Measurements from ENCODE around the gene CBFA2T3.

Gene CBFA2T3

GRCh38 chr16:89001117-89002027 is 24.4 kb upstream of the CBFA2T3 start:
- no peak overlapping the region for H3K9ac ChIP-seq (ENCODE audit: insufficient read length)
- no peaks in the 10 kb centered on the region for H3K36me3 ChIP-seq (ENCODE audit: insufficient read depth, low read length)
- no peaks in the 10 kb centered on the region for H3K9me3 ChIP-seq (ENCODE audit: low read depth, low read length)
- no peak overlapping the region for H3K27ac ChIP-seq
- TF ChIP-seq FOXP2 (optimal IDR thresholded peaks at IDR 0.05; ENCODE audit: control extremely low read depth, extremely low read length, insufficient read depth) (no peak), EZH2 (IDR thresholded peaks at IDR 0.05) (no peak), POLR2AphosphoS5 (IDR thresholded peaks at IDR 0.05; ENCODE audit: borderline replicate concordance, low read depth, low read length) (no peak)
- H3K4me3 ChIP-seq, result no peak overlapping the region
- no peak for DNase-seq (ENCODE audit: low read depth, low spot score)

- Histone ChIP-seq H3K27ac (no peak overlapping the region), H3K36me3 (ENCODE audit: insufficient read depth, low read length) (no peaks in the 10 kb centered on the region), H3K4me3 (no peak overlapping the region), H3K9me3 (ENCODE audit: low read depth, low read length) (no peaks in the 10 kb centered on the region), H3K9ac (ENCODE audit: insufficient read length) (no peak overlapping the region)
- no peak for TF ChIP-seq POLR2AphosphoS5 (IDR thresholded peaks at IDR 0.05; ENCODE audit: borderline replicate concordance, low read depth, low read length)
- TF ChIP-seq FOXP2 (optimal IDR thresholded peaks at IDR 0.05; ENCODE audit: control extremely low read depth, extremely low read length, insufficient read depth), result no peak
- no peak for TF ChIP-seq EZH2 (IDR thresholded peaks at IDR 0.05)
- no peak for DNase-seq (ENCODE audit: low read depth, low spot score)
These were observed 23.4 kb upstream of the CBFA2T3 start for GRCh38 chr16:89000207-89000959.

GRCh38 chr16:88999457-89000206 is 22.6 kb upstream of the CBFA2T3 start:
- no peaks in the 10 kb centered on the region for H3K9me3 ChIP-seq (ENCODE audit: low read depth, low read length)
- H3K4me3 ChIP-seq, result no peak overlapping the region
- H3K36me3 ChIP-seq (ENCODE audit: insufficient read depth, low read length), result no peaks in the 10 kb centered on the region
- no peak overlapping the region for H3K27ac ChIP-seq
- no peak for TF ChIP-seq POLR2AphosphoS5 (IDR thresholded peaks at IDR 0.05; ENCODE audit: borderline replicate concordance, low read depth, low read length)
- no peak overlapping the region for H3K9ac ChIP-seq (ENCODE audit: insufficient read length)
- no peak for DNase-seq (ENCODE audit: low read depth, low spot score)

GRCh38 chr16:88995746-88996535 is 18.9 kb upstream of the CBFA2T3 start:
- Histone ChIP-seq H3K9ac (ENCODE audit: insufficient read length) (no peak overlapping the region), H3K9me3 (ENCODE audit: low read depth, low read length) (no peaks in the 10 kb centered on the region), H3K27ac (no peak overlapping the region), H3K4me3 (no peak overlapping the region), H3K36me3 (ENCODE audit: insufficient read depth, low read length) (no peaks in the 10 kb centered on the region)
- TF ChIP-seq FOXP2 (optimal IDR thresholded peaks at IDR 0.05; ENCODE audit: control extremely low read depth, extremely low read length, insufficient read depth), result no peak
- TF ChIP-seq POLR2AphosphoS5 (IDR thresholded peaks at IDR 0.05; ENCODE audit: borderline replicate concordance, low read depth, low read length), result no peak
- TF ChIP-seq EZH2 (IDR thresholded peaks at IDR 0.05), result no peak
- no peak for DNase-seq (ENCODE audit: low read depth, low spot score)

GRCh38 chr16:88995194-88995593 is 18.2 kb upstream of the CBFA2T3 start:
- Histone ChIP-seq H3K9ac (ENCODE audit: insufficient read length) (no peak overlapping the region), H3K27ac (no peak overlapping the region), H3K9me3 (ENCODE audit: low read depth, low read length) (no peaks in the 10 kb centered on the region), H3K36me3 (ENCODE audit: insufficient read depth, low read length) (no peaks in the 10 kb centered on the region), H3K4me3 (no peak overlapping the region)
- TF ChIP-seq POLR2AphosphoS5 (IDR thresholded peaks at IDR 0.05; ENCODE audit: borderline replicate concordance, low read depth, low read length) (no peak), EZH2 (IDR thresholded peaks at IDR 0.05) (no peak), FOXP2 (optimal IDR thresholded peaks at IDR 0.05; ENCODE audit: control extremely low read depth, extremely low read length, insufficient read depth) (no peak)
- DNase-seq (ENCODE audit: low read depth, low spot score), result no peak

GRCh38 chr16:88994695-88995094 is 17.7 kb upstream of the CBFA2T3 start:
- no peak overlapping the region for H3K4me3 ChIP-seq
- H3K9ac ChIP-seq (ENCODE audit: insufficient read length), result no peak overlapping the region
- H3K36me3 ChIP-seq (ENCODE audit: insufficient read depth, low read length), result no peaks in the 10 kb centered on the region
- TF ChIP-seq POLR2AphosphoS5 (IDR thresholded peaks at IDR 0.05; ENCODE audit: borderline replicate concordance, low read depth, low read length) (no peak), FOXP2 (optimal IDR thresholded peaks at IDR 0.05; ENCODE audit: control extremely low read depth, extremely low read length, insufficient read depth) (no peak), EZH2 (IDR thresholded peaks at IDR 0.05) (no peak)
- H3K9me3 ChIP-seq (ENCODE audit: low read depth, low read length), result no peaks in the 10 kb centered on the region
- no peak for DNase-seq (ENCODE audit: low read depth, low spot score)
- no peak overlapping the region for H3K27ac ChIP-seq

GRCh38 chr16:88993946-88994600 is 17.1 kb upstream of the CBFA2T3 start:
- no peaks in the 10 kb centered on the region for H3K9me3 ChIP-seq (ENCODE audit: low read depth, low read length)
- DNase-seq (ENCODE audit: low read depth, low spot score), result no peak
- H3K4me3 ChIP-seq, result no peak overlapping the region
- no peak overlapping the region for H3K9ac ChIP-seq (ENCODE audit: insufficient read length)
- TF ChIP-seq EZH2 (IDR thresholded peaks at IDR 0.05) (no peak), FOXP2 (optimal IDR thresholded peaks at IDR 0.05; ENCODE audit: control extremely low read depth, extremely low read length, insufficient read depth) (no peak), POLR2AphosphoS5 (IDR thresholded peaks at IDR 0.05; ENCODE audit: borderline replicate concordance, low read depth, low read length) (no peak)
- H3K27ac ChIP-seq, result no peak overlapping the region
- no peaks in the 10 kb centered on the region for H3K36me3 ChIP-seq (ENCODE audit: insufficient read depth, low read length)
